Activated CD4-positive, alpha-beta T cell treated with anti-CD3 and anti-CD28 coated beads for 36 hours (primary cell): ENCODE data around the gene BCR. TPM values are rescaled to one million over a fixed set of nuclear protein-coding genes. Genes with fewer than 3 reads are reported as not detected.
A peak's percentile ranks its signal among the peaks of the same experiment; 100 is the strongest.

ENCODE experiments used
- ATAC-seq: fragments of 200-7000 bp; cut with Tn5 transposase; one replicate; pipeline ENCODE4 v1.10.0; 2021; ENCODE audit warnings: mild to moderate bottlenecking, moderate library complexity
- CTCF ChIA-PET: fragments of 350-600 bp; sonication (Branson Sonifier 250); formaldehyde crosslinking; loops from one replicate; lab custom pipeline; 2021; ENCODE audit warnings: antibody characterized with exemption; lab: Charles Lee
- POLR2A ChIA-PET: fragments of 350-600 bp; sonication (Branson Sonifier 250); formaldehyde crosslinking; loops from one replicate; lab custom pipeline; 2021; ENCODE audit warnings: antibody characterized with exemption, inconsistent platforms; lab: Charles Lee
- DNase-seq: peaks from one replicate; pipeline ENCODE4 v3.0.0-alpha.2; 2020
- H3K27ac Mint-ChIP-seq: one replicate; pipeline ENCODE4 v1.8.0; 2021; ENCODE audit warnings: mixed read lengths
- H3K27me3 Mint-ChIP-seq: one replicate; pipeline ENCODE4 v1.8.0; 2021; ENCODE audit warnings: mixed read lengths
- H3K36me3 Mint-ChIP-seq: one replicate; pipeline ENCODE4 v1.8.0; 2021; ENCODE audit warnings: low read depth, mixed read lengths
- H3K4me1 Mint-ChIP-seq: one replicate; pipeline ENCODE4 v1.8.0; 2021; ENCODE audit warnings: mixed read lengths
- H3K4me3 Mint-ChIP-seq: one replicate; pipeline ENCODE4 v1.8.0; 2021; ENCODE audit warnings: mild to moderate bottlenecking, moderate library complexity, mixed read lengths
- H3K9me3 Mint-ChIP-seq: one replicate; pipeline ENCODE4 v1.8.0; 2021; ENCODE audit warnings: low read depth, mixed read lengths
- intact Hi-C, 2 experiments: fragments of 100-400 bp; cut with DNase I in 1 of 2; cut with micrococcal nuclease in 1 of 2; formaldehyde crosslinking; loops; one replicate each; pipeline versions ENCODE4 v1.14.2 to v1.15.1; 2022 to 2024; cut with DNase I, micrococcal nuclease
- total RNA-seq, 2 experiments: library from RNA; stranded (reverse); gene quantifications; one replicate each; pipeline ENCODE4 v1.2.3, GENCODE V29; 2021

Gene BCR
- total RNA-seq, 2 experiments from 2014 or later: 45.5 to 58.0 TPM

GRCh38 chr22:23178512-23179254 lies 1.6 kb upstream of the BCR start:
- Mint-ChIP-seq H3K27ac (no peak overlapping the region), H3K9me3 (peaks cover 7% of the 10 kb centered on the region), H3K27me3 (no peaks in the 10 kb centered on the region), H3K4me1 (peaks cover 39% of the 10 kb centered on the region), H3K4me3 (peak overlapping the region; percentile 58), H3K36me3 (peaks cover 16% of the 10 kb centered on the region)
- ATAC-seq (no peak), DNase-seq (peak; percentile 77)
- CTCF ChIA-PET: interaction anchor here (0.6 to 5.3 kb wide), 17 partner anchors 22 to 207 kb away, joined by 3 to 72 read pairs (median 5); no protein-coding TSS in a partner anchor
- POLR2A ChIA-PET: interaction anchor here (0.5 to 1.2 kb wide), 3 partner anchors 65 to 103 kb away, joined by 3 to 4 read pairs (median 4); no protein-coding TSS in a partner anchor
- intact Hi-C loops: loop anchor here (1.0 to 2.0 kb wide), 3 partner anchors 103 to 208 kb away; no protein-coding TSS in a partner anchor

- H3K4me1 Mint-ChIP-seq: peaks cover 43% of the 10 kb centered on the region
- DNase-seq (peak; percentile 50), ATAC-seq (no peak)
- intact Hi-C loops: loop anchor here (1.0 to 2.0 kb wide), 2 partner anchors 37 to 207 kb away; no protein-coding TSS in a partner anchor
- peaks cover 7% of the 10 kb centered on the region for H3K9me3 Mint-ChIP-seq
- peak overlapping the region; percentile 66 for H3K27ac Mint-ChIP-seq
- CTCF ChIA-PET: interaction anchor here (1.6 to 2.1 kb wide), 4 partner anchors 22 to 102 kb away, joined by 5 to 8 read pairs (median 6); no protein-coding TSS in a partner anchor
- POLR2A ChIA-PET: interaction anchor here (0.5 to 0.6 kb wide), 2 partner anchors 63 to 99 kb away, joined by 3 to 4 read pairs; no protein-coding TSS in a partner anchor
- H3K4me3 Mint-ChIP-seq: peak overlapping the region; percentile 58
- peaks cover 19% of the 10 kb centered on the region for H3K36me3 Mint-ChIP-seq
- no peaks in the 10 kb centered on the region for H3K27me3 Mint-ChIP-seq
Measured at GRCh38 chr22:23179381-23180299, 669 bp upstream of the BCR start.

DNA sequence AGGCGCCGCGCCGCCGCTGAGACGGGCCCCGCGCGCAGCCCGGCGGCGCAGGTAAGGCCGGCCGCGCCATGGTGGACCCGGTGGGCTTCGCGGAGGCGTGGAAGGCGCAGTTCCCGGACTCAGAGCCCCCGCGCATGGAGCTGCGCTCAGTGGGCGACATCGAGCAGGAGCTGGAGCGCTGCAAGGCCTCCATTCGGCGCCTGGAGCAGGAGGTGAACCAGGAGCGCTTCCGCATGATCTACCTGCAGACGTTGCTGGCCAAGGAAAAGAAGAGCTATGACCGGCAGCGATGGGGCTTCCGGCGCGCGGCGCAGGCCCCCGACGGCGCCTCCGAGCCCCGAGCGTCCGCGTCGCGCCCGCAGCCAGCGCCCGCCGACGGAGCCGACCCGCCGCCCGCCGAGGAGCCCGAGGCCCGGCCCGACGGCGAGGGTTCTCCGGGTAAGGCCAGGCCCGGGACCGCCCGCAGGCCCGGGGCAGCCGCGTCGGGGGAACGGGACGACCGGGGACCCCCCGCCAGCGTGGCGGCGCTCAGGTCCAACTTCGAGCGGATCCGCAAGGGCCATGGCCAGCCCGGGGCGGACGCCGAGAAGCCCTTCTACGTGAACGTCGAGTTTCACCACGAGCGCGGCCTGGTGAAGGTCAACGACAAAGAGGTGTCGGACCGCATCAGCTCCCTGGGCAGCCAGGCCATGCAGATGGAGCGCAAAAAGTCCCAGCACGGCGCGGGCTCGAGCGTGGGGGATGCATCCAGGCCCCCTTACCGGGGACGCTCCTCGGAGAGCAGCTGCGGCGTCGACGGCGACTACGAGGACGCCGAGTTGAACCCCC lies 798 bp downstream of the BCR start:
- Mint-ChIP-seq H3K36me3 (peaks cover 22% of the 10 kb centered on the region), H3K27ac (peak overlapping the region; percentile 86), H3K27me3 (no peaks in the 10 kb centered on the region), H3K9me3 (peaks cover 5% of the 10 kb centered on the region), H3K4me1 (peaks cover 53% of the 10 kb centered on the region), H3K4me3 (peak overlapping the region; percentile 79)
- ChIA-PET POLR2A (interaction anchor here (1.0 to 3.3 kb wide), 2 partner anchors 45 to 62 kb away, joined by 4 to 14 read pairs; no protein-coding TSS in a partner anchor), CTCF (interaction anchor here (0.7 to 2.1 kb wide), 5 partner anchors 23 to 101 kb away, joined by 3 to 8 read pairs (median 3); no protein-coding TSS in a partner anchor)
- no peak for ATAC-seq
- peak; percentile 51 for DNase-seq
- intact Hi-C loops: loop anchor here in 1 of 2 experiments (1.0 kb wide), 1 partner anchor 39 kb away; no protein-coding TSS in a partner anchor

DNA sequence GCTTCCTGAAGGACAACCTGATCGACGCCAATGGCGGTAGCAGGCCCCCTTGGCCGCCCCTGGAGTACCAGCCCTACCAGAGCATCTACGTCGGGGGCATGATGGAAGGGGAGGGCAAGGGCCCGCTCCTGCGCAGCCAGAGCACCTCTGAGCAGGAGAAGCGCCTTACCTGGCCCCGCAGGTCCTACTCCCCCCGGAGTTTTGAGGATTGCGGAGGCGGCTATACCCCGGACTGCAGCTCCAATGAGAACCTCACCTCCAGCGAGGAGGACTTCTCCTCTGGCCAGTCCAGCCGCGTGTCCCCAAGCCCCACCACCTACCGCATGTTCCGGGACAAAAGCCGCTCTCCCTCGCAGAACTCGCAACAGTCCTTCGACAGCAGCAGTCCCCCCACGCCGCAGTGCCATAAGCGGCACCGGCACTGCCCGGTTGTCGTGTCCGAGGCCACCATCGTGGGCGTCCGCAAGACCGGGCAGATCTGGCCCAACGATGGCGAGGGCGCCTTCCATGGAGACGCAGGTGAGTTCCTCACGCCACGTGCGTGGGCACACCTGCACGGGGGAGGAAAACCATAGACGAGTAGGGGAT lies 1.5 kb downstream of the BCR start:
- ATAC-seq (no peak), DNase-seq (peak; percentile 31)
- Mint-ChIP-seq H3K9me3 (no peaks in the 10 kb centered on the region), H3K4me1 (peaks cover 58% of the 10 kb centered on the region), H3K27ac (peak overlapping the region; percentile 86), H3K27me3 (no peaks in the 10 kb centered on the region), H3K4me3 (peak overlapping the region; percentile 79), H3K36me3 (peaks cover 29% of the 10 kb centered on the region)
- ChIA-PET POLR2A (interaction anchor here (1.0 to 3.3 kb wide), 3 partner anchors 45 to 100 kb away, joined by 3 to 14 read pairs (median 4); no protein-coding TSS in a partner anchor), CTCF (interaction anchor here (1.4 to 3.0 kb wide), 6 partner anchors 8 to 100 kb away, joined by 3 to 19 read pairs (median 6); no protein-coding TSS in a partner anchor)
- intact Hi-C loops: loop anchor here (1.0 to 2.0 kb wide), 3 partner anchors 34 to 61 kb away; no protein-coding TSS in a partner anchor

DNA sequence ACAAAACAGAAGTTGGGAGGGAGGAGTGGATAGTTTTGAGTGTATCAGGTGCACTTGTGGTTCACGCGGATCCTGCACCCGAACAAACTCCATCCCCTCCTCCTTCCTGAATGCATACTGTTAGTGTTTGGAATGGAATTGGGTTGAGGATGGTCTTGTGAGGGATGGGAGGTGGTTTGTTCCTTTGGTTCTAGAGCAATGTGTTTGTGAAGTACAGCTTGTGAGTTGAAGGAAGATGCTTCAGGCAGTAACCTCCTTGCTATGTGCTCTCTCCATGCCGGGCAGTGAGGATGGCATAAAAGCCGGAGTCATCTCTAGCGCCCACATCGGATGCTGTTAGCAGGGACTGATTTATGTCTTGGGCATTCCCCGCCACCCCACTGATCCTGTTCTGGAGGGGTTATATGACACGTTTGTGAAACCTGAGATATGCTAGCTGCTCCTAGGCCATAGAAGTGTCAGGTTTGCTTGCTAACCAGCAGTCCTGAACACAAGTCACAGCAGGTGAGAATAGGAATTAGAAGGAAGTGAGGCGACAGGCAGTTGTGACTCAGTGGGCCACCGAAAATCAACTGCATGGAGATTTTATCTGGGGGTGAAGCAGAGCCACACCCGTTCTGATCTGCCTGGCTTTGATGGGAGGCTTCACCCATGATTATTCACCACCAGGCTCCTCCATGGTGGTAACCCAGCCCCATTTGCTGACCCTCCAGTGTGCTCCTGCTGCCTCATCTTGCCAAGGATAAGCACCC lies 2.2 kb downstream of the BCR start:
- ChIA-PET POLR2A (interaction anchor here (0.7 to 3.3 kb wide), 3 partner anchors 9 to 99 kb away, joined by 3 to 14 read pairs (median 3); no protein-coding TSS in a partner anchor), CTCF (interaction anchor here (1.4 to 3.0 kb wide), 5 partner anchors 9 to 100 kb away, joined by 3 to 19 read pairs (median 8); no protein-coding TSS in a partner anchor)
- intact Hi-C loops: loop anchor here (1.0 to 2.0 kb wide), 3 partner anchors 34 to 61 kb away; no protein-coding TSS in a partner anchor
- Mint-ChIP-seq H3K36me3 (peaks cover 34% of the 10 kb centered on the region), H3K27me3 (no peaks in the 10 kb centered on the region), H3K4me3 (peak overlapping the region; percentile 79), H3K27ac (peak overlapping the region; percentile 86), H3K9me3 (no peaks in the 10 kb centered on the region), H3K4me1 (peaks cover 63% of the 10 kb centered on the region)
- ATAC-seq (peak; percentile 79), DNase-seq (peak; percentile 86)

GRCh38 chr22:23183061-23183698 lies 2.9 kb downstream of the BCR start:
- Mint-ChIP-seq H3K27ac (peak overlapping the region; percentile 86), H3K9me3 (no peaks in the 10 kb centered on the region), H3K4me1 (peaks cover 70% of the 10 kb centered on the region), H3K4me3 (peak overlapping the region; percentile 79), H3K36me3 (peaks cover 40% of the 10 kb centered on the region), H3K27me3 (no peaks in the 10 kb centered on the region)
- POLR2A ChIA-PET: interaction anchor here (0.7 to 3.3 kb wide), 3 partner anchors 10 to 99 kb away, joined by 3 to 14 read pairs (median 3); no protein-coding TSS in a partner anchor
- intact Hi-C loops: loop anchor here in 1 of 2 experiments (2.0 kb wide), 1 partner anchor 36 kb away; no protein-coding TSS in a partner anchor
- DNase-seq (peak; percentile 17), ATAC-seq (no peak)
- CTCF ChIA-PET: interaction anchor here (0.7 to 3.0 kb wide), 6 partner anchors 9 to 430 kb away, joined by 3 to 19 read pairs (median 6); no protein-coding TSS in a partner anchor

DNA sequence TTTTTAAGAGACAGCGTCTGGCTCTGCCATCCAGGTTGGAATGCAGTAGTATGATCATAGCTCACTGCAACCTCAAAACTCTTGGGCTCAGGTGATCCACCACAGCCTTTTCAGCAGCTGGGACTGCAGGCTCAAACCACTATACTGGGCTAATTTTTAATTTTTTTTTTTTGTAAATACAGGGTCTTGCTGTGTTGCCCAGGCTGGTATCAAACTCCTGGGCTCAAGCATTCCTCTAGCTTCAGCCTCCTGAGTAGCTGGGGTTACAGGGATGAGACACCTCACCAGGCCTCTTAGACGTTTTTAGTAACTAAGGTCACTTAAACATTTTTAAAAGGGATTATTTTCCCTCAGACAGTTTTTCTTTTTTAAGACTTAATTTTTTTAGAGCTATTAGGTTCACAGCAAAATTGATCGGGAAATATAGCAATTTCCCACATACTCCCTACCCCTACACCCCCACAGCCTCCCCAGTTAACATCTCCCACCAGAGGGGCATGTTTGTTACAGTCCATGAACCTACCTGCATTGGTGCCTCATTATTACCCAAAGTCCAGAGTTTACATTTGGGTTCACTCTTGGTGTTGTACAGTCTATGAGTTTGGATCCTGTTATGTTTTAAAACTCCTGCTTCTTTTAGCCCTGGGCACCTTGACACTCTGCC lies 3.9 kb downstream of the BCR start:
- Mint-ChIP-seq H3K36me3 (peaks cover 43% of the 10 kb centered on the region), H3K9me3 (no peaks in the 10 kb centered on the region), H3K4me3 (peak overlapping the region; percentile 79), H3K4me1 (peaks cover 64% of the 10 kb centered on the region), H3K27me3 (no peaks in the 10 kb centered on the region), H3K27ac (peak overlapping the region; percentile 43)
- ChIA-PET CTCF (interaction anchor here (1.9 to 3.0 kb wide), 2 partner anchors 59 to 98 kb away, joined by 10 to 19 read pairs; no protein-coding TSS in a partner anchor), POLR2A (interaction anchor here (3.3 kb wide), 1 partner anchor 59 kb away, joined by 14 read pairs; no protein-coding TSS in a partner anchor)
- DNase-seq: no peak
- no peak for ATAC-seq
- intact Hi-C loops: no loop called here

DNA sequence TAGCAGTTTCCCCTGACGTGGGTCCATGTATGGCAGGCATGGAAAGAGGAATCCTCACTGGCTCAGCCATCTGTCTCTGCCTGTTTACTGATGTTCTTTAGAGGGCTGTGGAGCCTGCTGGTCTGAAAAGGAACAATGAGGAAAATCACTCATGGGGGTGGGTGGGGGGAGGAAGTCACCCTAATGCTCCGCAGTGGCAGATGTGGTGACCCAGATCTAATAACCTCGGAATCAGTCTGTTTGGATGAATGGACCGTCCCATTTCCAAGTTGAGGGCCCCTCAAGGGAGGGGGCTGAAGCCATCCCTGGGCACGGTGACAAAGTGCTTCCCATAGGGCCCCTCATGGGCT lies 4.4 kb downstream of the BCR start:
- ChIA-PET POLR2A (no interaction called here), CTCF (interaction anchor here (3.0 kb wide), 1 partner anchor 98 kb away, joined by 19 read pairs; no protein-coding TSS in a partner anchor)
- intact Hi-C loops: no loop called here
- Mint-ChIP-seq H3K27ac (peak overlapping the region; percentile 43), H3K9me3 (no peaks in the 10 kb centered on the region), H3K27me3 (no peaks in the 10 kb centered on the region), H3K4me3 (peak overlapping the region; percentile 79), H3K4me1 (peaks cover 63% of the 10 kb centered on the region), H3K36me3 (peaks cover 44% of the 10 kb centered on the region)
- DNase-seq: no peak
- no peak for ATAC-seq
